ENCODE results near the gene GABRR2.
"Not testable (repeated sequence)": the region's sequence is repeated elsewhere in the genome, so short reads cannot be mapped to it uniquely, and the experiment has no call there.

The GABRR2 gene

GRCh38 chr6:89260310-89260709, 54.8 kb downstream of the GABRR2 start:
- no peak for DNase-seq (ENCODE audit: low read depth in 2 of 2, low spot score in 1 of 2)

GRCh38 chr6:89258912-89259311, 56.2 kb downstream of the GABRR2 start:
- DNase-seq (ENCODE audit: low read depth in 2 of 2, low spot score in 1 of 2), result no peak

GRCh38 chr6:89257781-89258180, 57.3 kb downstream of the GABRR2 start:
- no peak for DNase-seq (ENCODE audit: low read depth in 2 of 2, low spot score in 1 of 2)

- DNase-seq (ENCODE audit: low read depth in 2 of 2, low spot score in 1 of 2), result no peak
Observed at GRCh38 chr6:89257346-89257745, 57.8 kb downstream of the GABRR2 start.

GRCh38 chr6:89255417-89255816, 59.7 kb downstream of the GABRR2 start:
- no peak for DNase-seq (ENCODE audit: low read depth in 2 of 2, low spot score in 1 of 2)

GRCh38 chr6:89254569-89254968, 60.5 kb downstream of the GABRR2 start:
- DNase-seq (ENCODE audit: low read depth in 2 of 2, low spot score in 1 of 2), result no peak

- DNase-seq (ENCODE audit: low read depth in 2 of 2, low spot score in 1 of 2), result no peak
Observed at GRCh38 chr6:89252907-89253306, 62.2 kb downstream of the GABRR2 start.

- no peak for DNase-seq (ENCODE audit: low read depth in 2 of 2, low spot score in 1 of 2)
Observed at GRCh38 chr6:89251976-89252375, 63.1 kb downstream of the GABRR2 start.

GRCh38 chr6:89251170-89251569, 63.9 kb downstream of the GABRR2 start:
- no peak for DNase-seq (ENCODE audit: low read depth in 2 of 2, low spot score in 1 of 2)

GRCh38 chr6:89250239-89250638, 64.9 kb downstream of the GABRR2 start:
- no peak for DNase-seq (ENCODE audit: low read depth in 2 of 2, low spot score in 1 of 2)

- no peak for DNase-seq (ENCODE audit: low read depth in 2 of 2, low spot score in 1 of 2)
Observed at GRCh38 chr6:89244241-89244985, 70.7 kb downstream of the GABRR2 start.

- DNase-seq (ENCODE audit: low read depth in 2 of 2, low spot score in 1 of 2), result no peak
Observed at GRCh38 chr6:89243331-89243629, 71.8 kb downstream of the GABRR2 start.

GRCh38 chr6:89242574-89243330, 72.3 kb downstream of the GABRR2 start:
- DNase-seq (ENCODE audit: low read depth in 2 of 2, low spot score in 1 of 2), result no peak

- no peak for DNase-seq (ENCODE audit: low read depth in 2 of 2, low spot score in 1 of 2)
Observed at GRCh38 chr6:89239338-89239737, 75.8 kb downstream of the GABRR2 start.

- DNase-seq (ENCODE audit: low read depth in 2 of 2, low spot score in 1 of 2), result no peak
Observed at GRCh38 chr6:89237158-89237557, 77.9 kb downstream of the GABRR2 start.

GRCh38 chr6:89233605-89234004, 81.5 kb downstream of the GABRR2 start:
- not testable (repeated sequence) for DNase-seq (ENCODE audit: low read depth in 2 of 2, low spot score in 1 of 2)

GRCh38 chr6:89222712-89223039, 92.4 kb downstream of the GABRR2 start:
- no peak for DNase-seq (ENCODE audit: low read depth in 2 of 2, low spot score in 1 of 2)

GRCh38 chr6:89221971-89222711, 93.0 kb downstream of the GABRR2 start:
- no peak for DNase-seq (ENCODE audit: low read depth in 2 of 2, low spot score in 1 of 2)

- no peak for DNase-seq (ENCODE audit: low read depth in 2 of 2, low spot score in 1 of 2)
Observed at GRCh38 chr6:89221129-89221528, 94.0 kb downstream of the GABRR2 start.

GRCh38 chr6:89217299-89217910, 97.7 kb downstream of the GABRR2 start, which contains the start of gene GABRR1:
GABRR1 (minus strand) TSS chr6:89217358; CDS start chr6:89217322, 36 bp downstream.
- DNase-seq (ENCODE audit: low read depth in 2 of 2, low spot score in 1 of 2), result no peak

GRCh38 chr6:89216411-89216810, 98.7 kb downstream of the GABRR2 start:
- no peak for DNase-seq (ENCODE audit: low read depth in 2 of 2, low spot score in 1 of 2)

GRCh38 chr6:89215391-89215790, 99.7 kb downstream of the GABRR2 start:
- no peak for DNase-seq (ENCODE audit: low read depth in 2 of 2, low spot score in 1 of 2)
